Bladder microvascular endothelial cell (primary cell): ENCODE results near the gene DSG4. TPM values are rescaled to one million over a fixed set of nuclear protein-coding genes. Genes with fewer than 3 reads are reported as not detected.

Experiments
- total RNA-seq: library from RNA; depleted of rRNA; stranded (reverse); fragments of >200 nt; gene quantifications from 2 replicates; pipeline ENCODE4 v1.2.3, GENCODE V29; 2014

Gene DSG4, protein sequence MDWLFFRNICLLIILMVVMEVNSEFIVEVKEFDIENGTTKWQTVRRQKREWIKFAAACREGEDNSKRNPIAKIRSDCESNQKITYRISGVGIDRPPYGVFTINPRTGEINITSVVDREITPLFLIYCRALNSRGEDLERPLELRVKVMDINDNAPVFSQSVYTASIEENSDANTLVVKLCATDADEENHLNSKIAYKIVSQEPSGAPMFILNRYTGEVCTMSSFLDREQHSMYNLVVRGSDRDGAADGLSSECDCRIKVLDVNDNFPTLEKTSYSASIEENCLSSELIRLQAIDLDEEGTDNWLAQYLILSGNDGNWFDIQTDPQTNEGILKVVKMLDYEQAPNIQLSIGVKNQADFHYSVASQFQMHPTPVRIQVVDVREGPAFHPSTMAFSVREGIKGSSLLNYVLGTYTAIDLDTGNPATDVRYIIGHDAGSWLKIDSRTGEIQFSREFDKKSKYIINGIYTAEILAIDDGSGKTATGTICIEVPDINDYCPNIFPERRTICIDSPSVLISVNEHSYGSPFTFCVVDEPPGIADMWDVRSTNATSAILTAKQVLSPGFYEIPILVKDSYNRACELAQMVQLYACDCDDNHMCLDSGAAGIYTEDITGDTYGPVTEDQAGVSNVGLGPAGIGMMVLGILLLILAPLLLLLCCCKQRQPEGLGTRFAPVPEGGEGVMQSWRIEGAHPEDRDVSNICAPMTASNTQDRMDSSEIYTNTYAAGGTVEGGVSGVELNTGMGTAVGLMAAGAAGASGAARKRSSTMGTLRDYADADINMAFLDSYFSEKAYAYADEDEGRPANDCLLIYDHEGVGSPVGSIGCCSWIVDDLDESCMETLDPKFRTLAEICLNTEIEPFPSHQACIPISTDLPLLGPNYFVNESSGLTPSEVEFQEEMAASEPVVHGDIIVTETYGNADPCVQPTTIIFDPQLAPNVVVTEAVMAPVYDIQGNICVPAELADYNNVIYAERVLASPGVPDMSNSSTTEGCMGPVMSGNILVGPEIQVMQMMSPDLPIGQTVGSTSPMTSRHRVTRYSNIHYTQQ
- not detected in 2 replicates for total RNA-seq

GRCh38 chr18:31376477-31376876 is at the start of gene DSG4:
DSG4 (plus strand) TSS chr18:31376777; CDS start chr18:31376912, 135 bp downstream.

DNA sequence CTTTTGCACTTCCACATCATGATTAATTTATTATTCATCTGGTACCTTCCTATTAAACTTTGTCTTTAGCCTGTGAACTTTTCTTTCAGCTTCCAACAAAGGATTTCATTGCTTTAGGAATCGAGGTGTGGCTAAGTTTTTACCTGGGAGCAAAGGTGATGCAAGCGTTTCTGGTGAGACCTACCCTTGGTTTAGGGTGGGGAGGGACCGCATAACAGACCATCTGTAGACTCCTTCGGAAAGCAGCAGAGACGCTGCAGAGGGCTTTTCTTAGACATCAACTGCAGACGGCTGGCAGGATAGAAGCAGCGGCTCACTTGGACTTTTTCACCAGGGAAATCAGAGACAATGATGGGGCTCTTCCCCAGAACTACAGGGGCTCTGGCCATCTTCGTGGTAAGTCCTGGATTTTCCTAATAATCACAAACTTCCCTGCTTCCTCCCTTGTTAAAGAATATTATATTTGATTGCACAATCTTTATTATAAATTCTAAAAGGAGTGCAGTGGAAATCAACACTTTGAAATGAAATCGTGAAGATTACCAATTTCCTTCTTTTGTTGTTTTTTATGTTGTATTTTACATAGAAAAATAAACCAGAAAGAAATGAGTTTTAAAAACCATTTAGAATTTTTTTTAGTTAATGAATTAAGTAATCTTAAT is 71.1 kb downstream of the DSG4 start, which contains the start of gene DSG3:
DSG3 (plus strand) TSS at position 212 of the 662 bp plus-strand sequence; CDS start at position 349, 137 bp downstream.

Other genes with a start within 250 kb of the DSG4 start
- not detected in 2 replicates for gene DSC1, start 213.9 kb upstream of the DSG4 start, total RNA-seq
- gene DSG1, start 58.6 kb upstream of the DSG4 start, total RNA-seq = not detected in 2 replicates
- under 0.01 TPM in 2 replicates for gene DSG3, start 71.0 kb downstream of the DSG4 start, total RNA-seq
- 3.4 and 5.9 TPM in 2 replicates for gene DSG2, start 121.4 kb downstream of the DSG4 start, total RNA-seq
- not detected in 2 replicates for gene TTR, start 215.1 kb downstream of the DSG4 start, total RNA-seq